Fibroblast of the conjunctiva (primary cell): ENCODE data around the gene THAP4.
"Not testable (repeated sequence)": the region's sequence is repeated elsewhere in the genome, so short reads cannot be mapped to it uniquely, and the experiment has no call there.

Experiments used
- DNase-seq: peaks from one replicate; pipeline ENCODE4 v3.0.0-alpha.2; 2010; ENCODE audit warnings: low read depth

The THAP4 gene

DNA sequence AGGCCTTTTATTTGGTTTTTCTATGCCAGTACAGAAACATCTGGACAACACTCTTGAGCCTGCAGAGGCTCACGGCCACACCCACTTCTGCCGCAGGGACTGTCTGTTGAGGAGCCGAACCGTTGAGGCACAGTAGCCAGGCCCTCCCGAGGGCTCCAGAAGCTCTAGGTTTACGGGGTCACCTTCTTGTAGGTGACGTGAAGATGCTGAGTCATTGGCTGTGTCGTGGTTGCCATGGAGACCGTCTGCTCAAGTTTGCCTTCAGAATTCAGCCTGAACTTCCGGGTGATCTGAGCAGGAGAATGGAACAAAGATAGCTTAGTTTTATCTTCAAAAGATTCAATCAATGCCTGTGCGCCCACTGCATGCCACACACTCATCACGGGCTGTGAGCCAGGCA, 52.5 kb downstream of the THAP4 start:
- no peak for DNase-seq

GRCh38 chr2:241582806-241583205, 54.2 kb downstream of the THAP4 start:
- DNase-seq, result no peak

GRCh38 chr2:241582328-241582727, 54.6 kb downstream of the THAP4 start:
- no peak for DNase-seq

GRCh38 chr2:241579281-241579680, 57.7 kb downstream of the THAP4 start:
- DNase-seq, result no peak

- DNase-seq, result peak; percentile 21
These were observed 59.4 kb downstream of the THAP4 start for GRCh38 chr2:241577413-241578122.

DNA sequence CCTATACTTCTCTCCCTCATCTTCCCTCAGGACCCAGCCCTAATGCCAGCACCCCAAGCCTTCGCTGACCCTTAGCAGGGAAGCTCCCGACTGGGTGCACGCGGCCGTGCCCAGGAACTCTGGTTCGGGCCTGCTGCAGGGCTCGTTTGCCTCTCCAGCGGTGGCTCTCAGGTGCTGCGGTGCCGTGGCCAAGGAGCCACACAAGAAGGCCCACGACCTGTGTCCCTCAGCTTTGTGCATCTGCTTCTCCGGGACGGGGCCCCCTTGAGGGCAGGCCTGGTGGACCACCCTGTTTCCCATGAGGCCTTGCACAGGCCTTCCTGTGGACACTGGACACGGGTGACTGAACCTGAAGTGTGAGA, 60.7 kb downstream of the THAP4 start:
- DNase-seq, result no peak

DNA sequence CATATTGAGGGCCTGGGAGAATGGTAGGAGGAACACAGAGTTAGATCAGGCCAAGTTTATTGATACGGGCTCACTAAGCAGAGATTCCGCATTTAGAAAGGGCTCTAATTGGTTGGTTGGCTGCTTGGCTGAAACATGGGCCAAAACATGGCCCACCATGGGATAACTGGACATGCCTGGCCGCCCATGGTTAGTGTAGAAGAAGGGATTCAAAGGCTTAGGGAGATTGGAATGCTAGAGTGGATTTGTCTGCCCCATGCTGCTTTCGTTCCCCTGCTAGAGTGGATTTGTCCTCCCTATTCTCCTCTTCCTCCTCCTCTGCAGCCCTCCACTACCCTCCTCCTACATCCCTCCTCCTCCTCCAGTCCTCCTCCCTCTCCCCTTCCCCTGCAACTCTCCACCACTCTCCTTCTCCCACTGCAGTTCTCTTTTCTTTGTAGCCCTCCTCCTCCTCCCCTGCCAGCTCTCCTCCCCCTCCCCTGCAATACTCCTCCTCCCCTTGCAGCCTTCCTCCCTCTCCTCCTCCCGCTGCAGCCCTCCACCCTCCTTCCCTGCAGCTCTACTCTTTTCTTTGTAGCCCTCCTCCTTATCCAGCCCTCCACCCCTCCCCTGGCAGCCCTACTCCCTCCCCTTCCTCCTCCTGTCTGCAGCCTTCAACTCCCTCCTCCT, 61.2 kb downstream of the THAP4 start:
- no peak for DNase-seq

GRCh38 chr2:241574911-241575623, 61.9 kb downstream of the THAP4 start:
- no peak for DNase-seq

- no peak for DNase-seq
These were observed 63.2 kb downstream of the THAP4 start for GRCh38 chr2:241573741-241574140.

- not testable (repeated sequence) for DNase-seq
These were observed 63.9 kb downstream of the THAP4 start for GRCh38 chr2:241572915-241573651.

GRCh38 chr2:241571821-241572620, 64.9 kb downstream of the THAP4 start:
- DNase-seq, result no peak

GRCh38 chr2:241570961-241571581, 65.9 kb downstream of the THAP4 start:
- no peak for DNase-seq

GRCh38 chr2:241569831-241570281, 67.1 kb downstream of the THAP4 start:
- DNase-seq, result no peak

GRCh38 chr2:241568726-241569125, 68.2 kb downstream of the THAP4 start:
- DNase-seq, result no peak

- DNase-seq, result no peak
These were observed 69.2 kb downstream of the THAP4 start for GRCh38 chr2:241567776-241568175.

GRCh38 chr2:241567266-241567665, 69.7 kb downstream of the THAP4 start:
- DNase-seq, result not testable (repeated sequence)

GRCh38 chr2:241566468-241566867, 70.5 kb downstream of the THAP4 start:
- no peak for DNase-seq

GRCh38 chr2:241566021-241566420, 70.9 kb downstream of the THAP4 start:
- not testable (repeated sequence) for DNase-seq

- no peak for DNase-seq
These were observed 71.5 kb downstream of the THAP4 start for GRCh38 chr2:241565411-241565810.

DNA sequence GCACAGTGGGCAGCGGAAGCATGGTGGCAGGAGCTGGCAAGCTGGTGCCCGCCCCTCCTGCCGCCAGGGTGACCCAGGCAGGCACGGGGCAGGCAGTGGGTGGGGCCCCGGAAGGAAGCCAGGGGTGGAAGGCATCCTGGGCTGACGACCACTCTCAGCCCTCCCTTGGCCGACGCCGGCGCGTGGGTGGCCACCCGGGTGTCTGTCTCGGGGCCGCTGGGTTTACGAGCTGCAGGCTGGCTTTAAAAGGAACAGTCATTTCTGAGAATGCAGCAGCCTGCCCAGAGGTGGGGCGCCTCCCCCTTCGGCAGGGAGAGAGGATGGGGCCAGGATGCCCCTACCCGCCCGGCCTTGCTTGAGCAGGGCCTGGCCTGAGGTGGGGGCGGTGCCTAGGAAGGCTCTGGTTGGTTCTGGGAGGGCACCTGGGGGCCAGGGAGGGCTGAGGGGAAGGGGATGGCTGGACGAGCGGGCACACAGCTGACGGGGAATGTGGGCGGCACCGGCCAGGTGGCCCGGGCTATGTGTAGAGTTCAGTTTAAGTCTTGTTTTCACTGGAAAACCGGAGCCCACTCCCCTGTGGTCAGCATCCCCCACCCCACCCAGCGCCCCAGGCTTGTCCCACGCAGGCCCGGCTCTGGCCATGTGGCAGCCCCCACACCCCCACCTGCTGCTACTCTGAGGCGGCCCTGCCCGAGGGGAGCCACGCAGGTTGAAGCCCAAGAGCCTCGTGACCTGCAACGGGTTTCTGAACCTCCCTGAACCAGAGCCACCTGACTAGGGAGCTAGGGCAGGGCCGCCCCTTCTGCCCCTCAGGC, 72.2 kb downstream of the THAP4 start:
- no peak for DNase-seq
